ENCODE data around the gene BMS1. TPM values are rescaled to one million over a fixed set of nuclear protein-coding genes. Genes with fewer than 3 reads are reported as not detected.
"Not testable (repeated sequence)": the region's sequence is repeated elsewhere in the genome, so short reads cannot be mapped to it uniquely, and the experiment has no call there.

The BMS1 gene
- total RNA-seq, 1 experiment from 2014 or later = 44.2 TPM

GRCh38 chr10:42827201-42827600, 44.6 kb downstream of the BMS1 start:
- Histone ChIP-seq H2BK15ac (ENCODE audit: low read depth, low read length) (no peak overlapping the region), H2BK20ac (ENCODE audit: low read depth, low read length, poor library complexity, severe bottlenecking) (no peak overlapping the region), H4K5ac (ENCODE audit: insufficient read length, low read depth, low read length) (no peak overlapping the region), H3T11ph (ENCODE audit: low read length) (no peak overlapping the region), H2BK12ac (ENCODE audit: insufficient read length, low read depth, low read length) (no peak overlapping the region), H3K79me1 (ENCODE audit: insufficient read depth, low read depth, low read length, poor library complexity, severe bottlenecking) (no peaks in the 10 kb centered on the region), H3K4me1 (ENCODE audit: insufficient read depth, low read length) (peaks cover 3% of the 10 kb centered on the region; the same call in 1 of the 2 replicates), H4K8ac (replicated peaks; ENCODE audit: insufficient read length, low read depth, low read length) (no peak overlapping the region), H3K9me3 (ENCODE audit: control insufficient read depth, low read depth, low read length) (no peaks in the 10 kb centered on the region), H2AK5ac (ENCODE audit: insufficient read length, low read length) (no peak overlapping the region), H3K23me2 (ENCODE audit: insufficient read length, low read depth, low read length, poor library complexity, severe bottlenecking) (no peaks in the 10 kb centered on the region), H3K18ac (ENCODE audit: insufficient read length, low read depth, low read length) (no peak overlapping the region), H2BK5ac (ENCODE audit: insufficient read length, low read length) (no peak overlapping the region), H3K9ac (ENCODE audit: extremely low read depth, insufficient read length, low read length) (no peak overlapping the region), H3K14ac (ENCODE audit: insufficient read depth, low read length) (no peak overlapping the region), H3K4ac (ENCODE audit: low read depth, low read length) (no peak overlapping the region), H3K79me2 (ENCODE audit: insufficient read depth, low read length) (no peaks in the 10 kb centered on the region), H2BK120ac (ENCODE audit: low read depth, low read length, poor library complexity, severe bottlenecking) (no peak overlapping the region), H3K27me3 (ENCODE audit: insufficient read depth, low read length) (no peaks in the 10 kb centered on the region), H4K91ac (ENCODE audit: insufficient read length, low read depth, low read length) (no peak overlapping the region), H3K23ac (ENCODE audit: insufficient read length, low read depth, low read length) (no peak overlapping the region), H4K20me1 (ENCODE audit: control insufficient read depth, insufficient read depth, insufficient read length) (no peaks in the 10 kb centered on the region), H3K4me2 (ENCODE audit: insufficient read depth, insufficient read length, low read length) (no peak overlapping the region), H3K27ac (ENCODE audit: insufficient read length, low read depth, low read length) (no peak overlapping the region), H3K56ac (ENCODE audit: insufficient read length, low read depth, low read length) (no peak overlapping the region), H2AFZ (ENCODE audit: low read length) (no peak overlapping the region)
- peaks cover 40 to 46% of the 10 kb centered on the region in 2 experiments for H3K4me1 Mint-ChIP-seq
- peak overlapping the region; percentile 44 to 92 (median 44); a peak in 6 of 7 replicates for H3K27ac Mint-ChIP-seq
- peak; percentile 69 for TF ChIP-seq CTCF (conservative IDR thresholded peaks at IDR 0.05)
- H3K36me3 Mint-ChIP-seq (ENCODE audit: insufficient read depth in 1 of 3, low read depth in 3 of 3) = peaks cover 63 to 88% (median 68%) of the 10 kb centered on the region in 3 experiments
- H3K4me3 Mint-ChIP-seq = peak overlapping the region in 1 of 2 experiments; percentile 28; a peak in 1 of 5 replicates
- peak; percentile 71 for DNase-seq
- H3K27me3 Mint-ChIP-seq (ENCODE audit: low read depth) = no peaks in the 10 kb centered on the region
- WGBS (ENCODE audit: extremely low coverage, insufficient read length, low lambda C conversion rate) = no CpG with 5 or more reads among the region's 6 CpGs
- peaks cover 0 to 16% of the 10 kb centered on the region in 2 experiments; a peak in 2 of 5 replicates for H3K9me3 Mint-ChIP-seq

- H3K9ac ChIP-seq (ENCODE audit: extremely low read depth, insufficient read length, low read length); H3K27me3 Mint-ChIP-seq (ENCODE audit: low read depth); H3K23me2 ChIP-seq (ENCODE audit: insufficient read length, low read depth, low read length, poor library complexity, severe bottlenecking); H3K9me3 ChIP-seq (ENCODE audit: control insufficient read depth, low read depth, low read length); H3K4me2 ChIP-seq (ENCODE audit: insufficient read depth, insufficient read length, low read length); H2BK120ac ChIP-seq (ENCODE audit: low read depth, low read length, poor library complexity, severe bottlenecking); H3K18ac ChIP-seq (ENCODE audit: insufficient read length, low read depth, low read length); H2BK15ac ChIP-seq (ENCODE audit: low read depth, low read length); H3T11ph ChIP-seq (ENCODE audit: low read length); H4K5ac ChIP-seq (ENCODE audit: insufficient read length, low read depth, low read length); H3K79me2 ChIP-seq (ENCODE audit: insufficient read depth, low read length); H3K4me1 ChIP-seq (ENCODE audit: insufficient read depth, low read length); H4K91ac ChIP-seq (ENCODE audit: insufficient read length, low read depth, low read length); H3K14ac ChIP-seq (ENCODE audit: insufficient read depth, low read length); DNase-seq; H3K56ac ChIP-seq (ENCODE audit: insufficient read length, low read depth, low read length); H4K8ac ChIP-seq (replicated peaks; ENCODE audit: insufficient read length, low read depth, low read length); H3K79me1 ChIP-seq (ENCODE audit: insufficient read depth, low read depth, low read length, poor library complexity, severe bottlenecking); H3K23ac ChIP-seq (ENCODE audit: insufficient read length, low read depth, low read length); H4K20me1 ChIP-seq (ENCODE audit: control insufficient read depth, insufficient read depth, insufficient read length); H2BK12ac ChIP-seq (ENCODE audit: insufficient read length, low read depth, low read length); H3K27me3 ChIP-seq (ENCODE audit: insufficient read depth, low read length); H3K4ac ChIP-seq (ENCODE audit: low read depth, low read length); H2BK5ac ChIP-seq (ENCODE audit: insufficient read length, low read length); H3K27ac ChIP-seq (ENCODE audit: insufficient read length, low read depth, low read length); H2AFZ ChIP-seq (ENCODE audit: low read length); H2BK20ac ChIP-seq (ENCODE audit: low read depth, low read length, poor library complexity, severe bottlenecking); H2AK5ac ChIP-seq (ENCODE audit: insufficient read length, low read length): not testable (repeated sequence)
- WGBS (ENCODE audit: extremely low coverage, insufficient read length, low lambda C conversion rate) = no CpG with 5 or more reads among the region's 4 CpGs
- Mint-ChIP-seq H3K36me3 (ENCODE audit: insufficient read depth in 1 of 3, low read depth in 3 of 3) (peaks cover 51 to 81% (median 56%) of the 10 kb centered on the region in 3 experiments), H3K4me3 (peak overlapping the region; percentile 17 to 30; a peak in 3 of 5 replicates), H3K27ac (peak overlapping the region; percentile 81 to 91 (median 83); a peak in 4 of 7 replicates), H3K4me1 (peaks cover 44 to 52% of the 10 kb centered on the region in 2 experiments), H3K9me3 (peaks cover 0 to 14% of the 10 kb centered on the region in 2 experiments; a peak in 2 of 5 replicates)
Observed at GRCh38 chr10:42828391-42828790, 45.8 kb downstream of the BMS1 start.
